Urinary bladder (tissue), 4 donors: Measurements from ENCODE around the gene SPPL2A. TPM values are rescaled to one million over a fixed set of nuclear protein-coding genes. Genes with fewer than 3 reads are reported as not detected.
A peak's percentile ranks its signal among the peaks of the same experiment; 100 is the strongest.
"Not testable (repeated sequence)": the region's sequence is repeated elsewhere in the genome, so short reads cannot be mapped to it uniquely, and the experiment has no call there.

Experiments
- DNase-seq: peaks from one replicate; pipeline ENCODE4 v3.0.0-alpha.2; 2015; ENCODE audit errors: extremely low spot score
- H3K27ac ChIP-seq: one replicate; pipeline ENCODE4 v1.5.1; 2013; ENCODE audit warnings: low read depth, mild to moderate bottlenecking, moderate library complexity
- H3K36me3 ChIP-seq: one replicate; pipeline ENCODE4 v1.6.1; 2013; ENCODE audit warnings: mild to moderate bottlenecking, moderate library complexity; ENCODE audit not compliant: insufficient read depth
- H3K4me1 ChIP-seq: one replicate; pipeline ENCODE4 v1.6.1; 2013; ENCODE audit warnings: mild to moderate bottlenecking, moderate library complexity; ENCODE audit not compliant: insufficient read depth
- H3K4me3 ChIP-seq: one replicate; pipeline ENCODE4 v1.5.1; 2013; ENCODE audit warnings: low read depth, low read length
- WGBS: extraction: QIAGEN DNeasy Blood & Tissue Kit; methylation state at CpG from one replicate; pipeline ENCODE4 v1.1.7; 2013; 5-methylcytosine and 5-hydroxymethylcytosine counted together
- polyA plus RNA-seq: library from polyadenylated mRNA; stranded (reverse); fragments of 200-250 nt; gene quantifications from one replicate; pipeline ENCODE4 v1.2.3, GENCODE V29; 2013
- total RNA-seq: library from RNA; depleted of rRNA; stranded (reverse); fragments of >200 nt; gene quantifications from one replicate; pipeline ENCODE4 v1.2.3, GENCODE V29; 2014
- donor health status: healthy with polysubstance abuse.
- donor health status: healthy.

The SPPL2A gene
- 103 TPM for total RNA-seq
- polyA plus RNA-seq: 57.2 TPM

- H3K4me1 ChIP-seq: no peaks in the 10 kb centered on the region
- under 1% methylated on average over 77 of the region's 77 CpGs for WGBS
- DNase-seq: peak; percentile 49
Measured at GRCh38 chr15:50765195-50765967, at the start of gene SPPL2A. Gene SPPL2A, minus strand, starts transcription at chr15:50765706. Its CDS starts 173 bp downstream, at chr15:50765533.

DNA sequence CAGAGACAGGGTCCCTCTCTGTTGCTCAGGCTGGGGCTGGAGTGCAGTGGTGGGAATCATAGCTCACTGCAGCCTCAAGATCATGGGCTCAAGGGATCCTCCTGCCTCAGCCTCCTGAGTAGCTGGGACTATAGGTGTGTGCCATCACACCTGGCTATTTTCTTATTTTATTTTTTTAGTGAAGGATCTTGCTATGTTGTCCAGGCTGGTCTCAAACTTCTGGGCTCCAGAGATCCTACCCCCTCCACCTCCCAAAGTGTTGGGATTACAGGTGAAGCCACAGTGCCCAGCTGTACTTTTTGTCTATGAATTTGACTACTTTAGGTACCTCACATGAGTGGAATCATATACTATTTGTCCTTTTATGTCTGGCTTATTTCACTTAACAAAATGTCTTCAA, 49.1 kb upstream of the SPPL2A start:
- Histone ChIP-seq H3K4me1 (no peaks in the 10 kb centered on the region), H3K27ac (no peak overlapping the region), H3K36me3 (no peaks in the 10 kb centered on the region), H3K4me3 (no peak overlapping the region)
- DNase-seq: no peak

More at GRCh38 chr15:50765195-50765967, at the start of gene SPPL2A:
- no peaks in the 10 kb centered on the region for H3K36me3 ChIP-seq
- peak within 1 kb of the TSS; percentile 98 for H3K27ac ChIP-seq
- peak within 1 kb of the TSS; percentile 81 for H3K4me3 ChIP-seq

GRCh38 chr15:50813865-50814264, 48.4 kb upstream of the SPPL2A start:
- no peak for DNase-seq
- WGBS: 70% methylated on average over 2 of the region's 2 CpGs

GRCh38 chr15:50813089-50813488, 47.6 kb upstream of the SPPL2A start:
- WGBS: 95% methylated on average over 10 of the region's 10 CpGs
- Histone ChIP-seq H3K27ac (no peak overlapping the region), H3K4me3 (no peak overlapping the region), H3K36me3 (no peaks in the 10 kb centered on the region), H3K4me1 (no peaks in the 10 kb centered on the region)
- no peak for DNase-seq

More at GRCh38 chr15:50813865-50814264, 48.4 kb upstream of the SPPL2A start:
- Histone ChIP-seq H3K4me3 (no peak overlapping the region), H3K36me3 (no peaks in the 10 kb centered on the region), H3K27ac (no peak overlapping the region), H3K4me1 (no peaks in the 10 kb centered on the region)

DNA sequence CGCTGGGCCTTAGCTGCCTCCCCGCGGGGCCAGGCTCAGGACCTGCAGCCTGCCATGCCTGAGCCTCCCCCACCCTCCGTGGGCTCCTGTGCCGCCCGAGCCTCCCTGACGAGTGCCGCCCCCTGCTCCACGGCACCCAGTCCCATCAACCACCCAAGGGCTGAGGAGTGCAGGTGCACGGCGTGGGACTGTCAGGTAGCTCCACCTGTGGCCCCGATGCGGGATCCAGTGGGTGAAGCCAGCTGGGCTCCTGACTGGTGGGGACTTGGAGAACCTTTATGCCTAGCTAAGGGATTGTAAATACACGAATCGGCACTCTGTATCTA, 46.6 kb upstream of the SPPL2A start:
- 97% methylated on average over 15 of the region's 15 CpGs for WGBS
- DNase-seq, H3K4me1 ChIP-seq, H3K36me3 ChIP-seq, H3K27ac ChIP-seq, H3K4me3 ChIP-seq: not testable (repeated sequence)

DNA sequence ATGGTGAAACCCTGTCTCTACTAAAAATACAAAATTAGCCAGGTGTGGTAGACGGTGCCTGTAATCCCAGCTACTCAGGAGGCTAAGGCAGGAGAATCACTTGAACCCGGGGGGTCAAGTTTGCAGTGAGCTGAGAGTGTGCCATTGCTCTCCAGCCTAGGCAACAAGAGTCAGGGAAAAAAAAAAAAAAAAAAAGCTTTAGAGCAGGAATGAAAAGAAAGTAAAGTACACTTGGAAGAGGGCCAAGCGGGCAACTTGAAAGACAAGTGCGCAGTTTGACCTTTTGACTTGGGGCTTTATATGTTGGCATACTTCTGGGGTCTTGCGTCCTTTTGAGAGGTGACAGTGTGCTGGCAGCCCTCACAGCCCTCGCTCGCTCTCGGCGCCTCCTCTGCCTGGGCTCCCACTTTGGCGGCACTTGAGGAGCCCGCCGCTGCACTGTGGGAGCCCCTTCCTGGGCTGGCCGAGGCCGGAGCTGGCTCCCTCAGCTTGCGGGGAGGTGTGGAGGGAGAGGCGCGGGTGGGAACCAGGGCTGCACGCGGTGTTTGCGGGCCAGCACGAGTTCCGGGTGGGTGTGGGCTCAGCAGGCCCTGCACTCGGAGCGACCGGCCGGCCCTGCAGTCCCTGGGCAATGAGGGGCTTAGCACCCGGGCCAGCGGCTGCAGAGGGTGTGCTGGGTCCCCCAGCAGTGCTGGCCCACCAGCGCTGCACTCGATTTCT, 46.1 kb upstream of the SPPL2A start:
- H3K36me3 ChIP-seq, H3K4me3 ChIP-seq, H3K27ac ChIP-seq, DNase-seq, H3K4me1 ChIP-seq: not testable (repeated sequence)
- 94% methylated on average over 30 of the region's 30 CpGs for WGBS

DNA sequence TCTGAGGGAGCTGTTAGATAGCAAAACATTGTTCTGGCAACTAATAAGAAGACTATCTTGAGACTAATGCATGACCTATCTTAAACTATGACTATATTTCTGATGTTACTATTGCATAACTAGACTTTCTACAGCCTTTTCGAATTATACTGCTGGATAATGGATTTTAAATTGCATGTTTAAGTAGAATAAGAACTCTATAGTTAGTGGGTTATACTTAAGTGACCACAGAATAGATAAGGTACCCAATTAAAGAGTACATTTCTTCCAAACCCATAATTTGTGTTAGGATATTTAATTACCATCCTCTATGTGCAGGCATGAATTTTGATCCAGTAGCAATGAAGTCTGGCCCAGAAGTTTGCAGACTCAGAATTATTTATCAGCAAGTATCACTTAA, 44.6 kb upstream of the SPPL2A start:
- Histone ChIP-seq H3K4me1 (no peaks in the 10 kb centered on the region), H3K4me3 (no peak overlapping the region), H3K27ac (no peak overlapping the region), H3K36me3 (no peaks in the 10 kb centered on the region)
- no peak for DNase-seq
- 87% methylated on average over 1 of the region's 1 CpG for WGBS

- Histone ChIP-seq H3K36me3 (no peaks in the 10 kb centered on the region), H3K27ac (no peak overlapping the region), H3K4me1 (no peaks in the 10 kb centered on the region), H3K4me3 (no peak overlapping the region)
- no peak for DNase-seq
- WGBS: 30% methylated on average over 5 of the region's 5 CpGs
Measured at GRCh38 chr15:50808728-50809127, 43.2 kb upstream of the SPPL2A start.

DNA sequence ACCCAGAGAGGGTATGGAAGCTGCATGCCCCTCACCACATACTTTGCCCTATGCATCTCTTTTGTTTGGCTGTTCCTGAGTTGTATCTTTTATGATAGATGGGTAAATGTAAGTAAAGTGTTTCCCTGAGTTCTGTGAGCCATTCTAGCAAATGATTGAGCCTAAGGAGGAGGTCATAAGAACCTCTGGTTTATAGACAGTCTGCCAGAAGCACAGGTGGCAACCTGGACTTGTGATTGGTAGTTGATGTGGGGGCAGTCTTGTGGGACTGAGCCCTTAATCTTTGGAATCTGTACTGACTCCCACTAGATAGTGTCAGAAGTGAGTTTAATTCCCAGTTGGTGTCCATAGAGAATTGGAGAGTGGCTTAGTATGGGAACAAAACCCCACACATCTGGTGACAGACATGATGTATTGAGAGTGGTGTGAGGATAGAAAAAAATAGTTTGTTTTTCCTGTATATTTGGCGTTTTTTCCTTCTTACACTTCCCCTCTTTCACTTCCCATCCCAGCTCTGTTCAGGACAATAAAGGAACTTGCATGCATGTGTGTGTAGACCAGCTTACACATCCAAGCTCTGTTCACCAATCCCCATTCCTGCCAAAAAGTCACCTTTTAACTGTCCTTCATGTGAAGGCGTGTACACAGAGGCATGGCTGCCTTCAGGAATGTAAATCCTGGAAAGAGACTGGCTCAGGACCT, 38.1 kb upstream of the SPPL2A start:
- H3K36me3 ChIP-seq: no peaks in the 10 kb centered on the region
- DNase-seq: no peak
- H3K4me1 ChIP-seq: no peaks in the 10 kb centered on the region
- H3K27ac ChIP-seq: no peak overlapping the region
- H3K4me3 ChIP-seq: no peak overlapping the region
- WGBS: 74% methylated on average over 2 of the region's 2 CpGs

GRCh38 chr15:50800715-50801114, 35.2 kb upstream of the SPPL2A start:
- WGBS: 97% methylated on average over 1 of the region's 1 CpG
- no peaks in the 10 kb centered on the region for H3K4me1 ChIP-seq

DNA sequence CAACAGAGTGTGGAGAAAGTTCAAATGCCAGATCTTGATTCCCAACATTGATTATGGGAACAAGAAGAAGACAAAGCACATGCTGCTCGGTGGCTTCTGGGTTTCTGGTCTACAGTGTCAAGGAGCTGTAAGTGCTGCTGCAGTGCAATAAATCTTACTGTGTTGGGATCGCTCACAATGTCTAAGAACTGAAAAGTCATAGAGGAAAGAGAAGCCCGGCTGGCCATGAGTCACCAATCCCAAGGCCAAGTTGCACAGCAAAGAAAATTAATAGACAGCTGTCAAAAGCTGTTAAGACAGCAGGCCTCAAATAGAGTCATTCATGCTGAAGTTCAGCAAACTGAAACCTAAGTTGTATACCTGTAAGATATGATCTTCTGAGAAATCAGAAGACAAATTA, 33.2 kb upstream of the SPPL2A start:
- Histone ChIP-seq H3K4me1 (no peaks in the 10 kb centered on the region), H3K4me3 (no peak overlapping the region), H3K36me3 (no peaks in the 10 kb centered on the region), H3K27ac (peak overlapping the region; percentile 38)
- no peak for DNase-seq
- WGBS: 75% methylated on average over 3 of the region's 3 CpGs

More at GRCh38 chr15:50800715-50801114, 35.2 kb upstream of the SPPL2A start:
- Histone ChIP-seq H3K27ac (no peak overlapping the region), H3K4me3 (no peak overlapping the region), H3K36me3 (no peaks in the 10 kb centered on the region)
- no peak for DNase-seq

- Histone ChIP-seq H3K36me3 (no peaks in the 10 kb centered on the region), H3K4me1 (no peaks in the 10 kb centered on the region), H3K4me3 (no peak overlapping the region), H3K27ac (no peak overlapping the region)
- peak; percentile 71 for DNase-seq
- WGBS: 85% methylated on average over 1 of the region's 1 CpG
Measured at GRCh38 chr15:50797926-50798325, 32.4 kb upstream of the SPPL2A start.

DNA sequence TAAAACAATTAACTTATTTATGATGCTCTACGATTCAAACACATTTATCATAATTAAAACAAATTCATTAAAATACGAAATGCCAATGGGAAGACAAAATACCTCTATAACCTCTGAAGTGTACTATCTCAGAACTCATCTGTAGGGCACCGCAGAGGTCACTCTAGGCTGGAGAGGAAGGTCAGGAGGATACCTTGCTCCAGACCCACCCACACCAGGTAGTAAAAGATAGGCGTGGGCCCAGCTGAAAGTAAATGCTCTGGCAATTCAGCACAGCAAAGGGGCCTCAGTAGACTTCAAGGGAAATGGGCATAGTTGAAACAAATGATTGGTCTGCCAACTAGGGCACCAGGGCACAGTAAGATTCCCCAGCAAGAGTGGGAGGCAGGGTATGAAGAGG, 26.0 kb upstream of the SPPL2A start:
- Histone ChIP-seq H3K36me3 (no peaks in the 10 kb centered on the region), H3K4me1 (no peaks in the 10 kb centered on the region), H3K27ac (no peak overlapping the region), H3K4me3 (no peak overlapping the region)
- 90% methylated on average over 4 of the region's 4 CpGs for WGBS
- no peak for DNase-seq
